HS-27A (cell line): ENCODE data around the gene PTGES3L.
"Not testable (repeated sequence)": the region's sequence is repeated elsewhere in the genome, so short reads cannot be mapped to it uniquely, and the experiment has no call there.

Experiments
- DNase-seq: peaks from one replicate; pipeline ENCODE4 v3.0.0-alpha.2; 2012; ENCODE audit warnings: low read depth, missing footprints

Gene PTGES3L

DNA sequence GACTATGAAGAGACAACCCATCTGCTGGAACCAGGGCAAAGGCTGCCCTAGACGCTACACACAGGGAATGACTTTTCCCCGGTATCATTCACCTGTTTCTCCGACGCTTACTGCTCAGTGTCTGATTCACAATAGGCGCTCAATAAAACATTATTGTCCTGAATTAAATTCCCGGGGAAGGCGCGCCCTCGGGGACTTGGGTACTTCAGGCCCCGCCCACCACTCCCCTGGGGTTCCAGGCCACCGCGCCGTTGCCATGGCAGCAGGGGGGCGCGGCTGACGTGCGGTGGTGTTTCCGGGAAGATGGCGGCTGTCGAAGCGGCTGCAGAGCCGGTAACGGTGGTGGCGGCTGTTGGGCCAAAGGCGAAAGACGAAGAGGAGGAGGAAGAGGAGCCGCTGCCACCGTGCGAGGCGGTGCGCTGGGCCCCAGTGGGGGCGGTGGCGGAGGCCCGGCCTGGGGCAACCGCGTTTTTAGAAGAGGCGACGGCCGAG, 440 bp upstream of the PTGES3L start, which contains the start of gene RUNDC1:
RUNDC1 (plus strand) TSS at position 292 of the 492 bp plus-strand sequence; CDS start at position 304, 12 bp downstream.
- DNase-seq: no peak

DNA sequence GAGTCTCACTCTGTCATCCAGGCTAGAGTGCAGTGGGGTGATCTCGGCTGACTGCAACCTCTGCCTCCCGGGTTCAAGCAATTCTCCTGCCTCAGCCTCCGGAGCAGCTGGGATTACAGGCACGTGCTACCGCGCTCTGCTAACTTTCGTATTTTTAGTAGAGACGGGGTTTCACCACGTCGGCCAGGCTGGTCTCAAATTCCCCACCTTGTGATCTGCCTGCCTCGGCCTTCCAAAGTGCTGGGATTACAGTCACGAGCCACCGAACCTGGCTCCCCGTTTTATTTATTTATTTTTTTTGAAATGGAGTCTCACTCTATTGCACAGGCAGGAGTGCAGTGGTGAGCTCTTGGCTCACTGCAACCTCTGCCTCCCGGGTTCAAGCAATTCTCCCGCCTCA, 4.2 kb downstream of the PTGES3L start:
- DNase-seq: not testable (repeated sequence)

DNA sequence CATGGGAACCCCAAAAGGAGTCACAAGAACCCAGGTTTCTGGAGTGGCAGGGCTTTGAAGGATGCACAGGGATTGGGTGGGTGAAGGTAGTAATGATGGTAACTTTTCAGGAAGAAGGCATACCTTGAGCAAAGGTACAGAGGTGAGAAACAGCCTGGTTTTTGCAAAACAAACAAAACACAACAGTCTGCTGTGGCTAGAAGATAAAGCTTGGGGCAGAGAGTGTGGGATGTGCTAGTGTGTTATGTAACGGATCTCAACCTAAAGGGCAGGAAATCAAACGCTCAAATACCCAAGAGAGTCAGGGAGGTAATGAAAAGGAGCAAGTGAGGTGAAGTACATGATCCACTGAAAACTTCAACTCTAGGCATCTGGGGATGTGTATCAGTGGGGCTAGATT, 4.6 kb downstream of the PTGES3L start:
- no peak for DNase-seq

DNA sequence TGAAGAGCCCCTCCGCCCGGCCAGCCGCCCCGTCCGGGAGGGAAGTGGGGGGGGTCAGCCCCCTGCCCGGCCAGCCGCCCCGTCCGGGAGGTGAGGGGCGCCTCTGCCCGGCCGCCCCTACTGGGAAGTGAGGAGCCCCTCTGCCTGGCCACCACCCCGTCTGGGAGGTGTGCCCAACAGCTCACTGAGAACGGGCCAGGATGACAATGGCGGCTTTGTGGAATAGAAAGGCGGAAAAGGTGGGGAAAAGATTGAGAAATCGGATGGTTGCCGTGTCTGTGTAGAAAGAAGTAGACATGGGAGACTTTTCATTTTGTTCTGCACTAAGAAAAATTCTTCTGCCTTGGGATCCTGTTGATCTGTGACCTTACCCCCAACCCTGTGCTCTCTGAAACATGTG, 6.6 kb downstream of the PTGES3L start:
- DNase-seq: not testable (repeated sequence)

DNA sequence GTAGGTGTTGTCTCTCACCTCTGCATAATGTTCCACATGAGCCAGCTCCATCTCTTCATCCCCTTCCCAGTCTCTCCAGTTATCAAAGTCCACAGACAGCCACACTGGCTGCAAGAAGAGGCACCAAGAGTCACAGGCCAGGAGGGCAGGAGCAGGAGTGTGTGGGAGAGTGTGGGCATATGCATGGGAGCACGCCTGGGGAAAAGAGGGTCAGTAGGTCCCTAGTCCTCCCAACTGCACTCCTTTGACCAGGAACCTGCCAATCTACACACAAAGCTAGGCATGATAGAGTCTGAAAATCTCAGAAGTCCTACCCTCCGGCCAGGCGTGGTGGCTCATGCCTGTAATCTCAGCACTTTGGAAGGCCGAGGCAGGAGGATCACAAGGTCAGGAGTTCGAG, 8.3 kb downstream of the PTGES3L start:
- DNase-seq: no peak

DNA sequence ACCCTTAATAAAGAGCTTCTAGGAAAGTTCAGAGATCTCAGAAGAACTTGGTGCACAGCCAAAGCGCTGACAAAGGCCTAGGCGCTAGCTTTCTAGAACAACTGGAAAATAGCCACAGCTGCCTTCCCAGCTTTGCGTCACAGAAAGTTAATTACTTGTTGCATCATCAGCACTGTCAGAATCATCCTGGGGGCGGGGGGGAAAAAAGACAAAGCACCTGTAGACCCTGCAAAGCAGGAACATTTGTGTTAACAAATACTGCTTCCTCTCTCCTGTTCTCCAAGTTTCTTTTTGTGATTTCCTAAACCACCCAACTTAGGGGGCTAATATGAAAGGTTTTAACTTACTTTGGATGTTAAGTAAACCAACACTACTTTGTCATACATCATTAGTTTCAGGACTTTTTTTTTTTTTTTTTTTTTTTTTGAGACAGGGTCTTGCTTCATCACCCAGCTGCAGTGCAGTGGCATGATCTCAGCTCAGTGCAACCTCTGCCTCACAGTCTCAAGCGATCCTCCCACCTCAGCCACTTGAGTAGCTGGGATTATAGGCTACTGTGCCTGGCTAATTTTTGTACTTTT, 10.8 kb downstream of the PTGES3L start:
- DNase-seq: no peak

DNA sequence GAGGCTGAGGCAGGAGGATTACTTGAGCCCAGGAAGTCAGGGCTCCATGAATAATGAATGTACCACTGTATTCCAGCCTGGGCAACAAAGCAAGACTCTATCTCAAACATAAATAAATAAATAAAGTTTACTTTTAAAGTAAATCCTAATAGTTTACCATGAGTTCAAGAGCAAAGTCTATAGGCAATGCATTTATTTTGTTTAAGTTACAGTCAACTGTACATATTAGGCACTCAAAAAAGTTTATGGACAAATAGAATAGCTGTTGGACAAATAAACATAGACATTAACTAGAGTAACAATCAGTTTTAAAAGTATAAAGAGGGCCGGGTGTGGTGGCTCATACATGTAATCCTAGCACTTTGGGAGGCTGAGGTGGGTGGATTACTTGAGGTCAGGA, 12.0 kb downstream of the PTGES3L start:
- DNase-seq: no peak

DNA sequence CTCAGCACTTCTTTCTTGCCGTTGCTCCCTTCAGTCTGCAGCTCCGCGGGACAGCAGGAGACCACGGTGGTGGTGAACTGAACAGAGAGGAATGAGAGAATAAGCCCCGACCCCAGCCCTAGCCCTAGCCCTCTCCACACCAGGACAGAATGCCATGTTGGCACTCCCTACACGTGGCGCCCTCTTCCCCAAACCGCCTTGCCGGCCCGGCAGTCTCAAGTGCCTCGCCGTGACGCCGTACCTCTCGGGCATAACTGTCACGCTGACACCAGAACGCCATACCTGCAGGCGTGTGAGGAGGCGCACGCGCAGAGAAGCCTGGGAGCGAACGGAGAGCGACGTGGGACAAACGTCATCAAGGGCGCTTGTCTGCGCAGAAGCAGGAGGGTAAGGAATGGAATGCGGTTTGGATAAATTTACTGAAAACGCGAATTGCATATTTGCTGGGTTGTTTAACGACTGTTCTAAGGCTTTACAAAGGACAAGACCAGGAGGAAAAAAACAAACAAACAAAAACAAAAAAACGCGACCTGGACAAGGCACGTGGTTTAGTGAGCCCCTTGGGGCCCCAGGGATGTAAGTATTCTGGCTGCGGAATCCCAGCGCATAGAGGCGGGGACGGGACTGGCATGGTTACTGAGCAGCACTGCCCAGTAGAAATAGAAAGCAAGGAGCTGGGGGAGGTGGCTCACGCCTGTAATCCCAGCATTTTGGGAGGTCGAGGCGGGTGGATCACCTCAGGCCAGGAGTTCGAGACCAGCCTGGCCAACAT, 15.5 kb downstream of the PTGES3L start, which contains the start of gene AARSD1:
AARSD1 (minus strand) TSS at position 294 of the 772 bp plus-strand sequence; CDS start at position 280, 14 bp downstream.
- DNase-seq: peak; percentile 53

DNA sequence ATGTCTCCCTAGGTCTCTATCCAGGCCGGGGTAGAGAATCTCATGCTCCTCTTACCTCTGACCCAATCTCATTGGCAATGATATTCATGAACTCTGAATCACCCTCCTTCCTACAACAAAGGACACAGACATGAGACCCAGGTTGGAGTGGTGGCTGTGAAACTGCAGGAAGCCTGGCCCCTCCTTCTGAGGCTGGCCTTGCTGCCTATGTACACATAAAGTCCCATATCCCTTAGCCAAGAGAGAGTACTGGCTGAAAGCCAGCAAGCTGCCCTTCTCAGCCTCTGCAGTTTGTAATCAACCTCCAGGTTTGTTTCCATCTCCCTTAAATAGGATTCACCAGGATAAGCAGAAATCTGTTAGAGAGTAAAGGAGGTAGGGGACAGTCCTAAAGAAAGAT, 26.2 kb downstream of the PTGES3L start:
- DNase-seq: no peak

DNA sequence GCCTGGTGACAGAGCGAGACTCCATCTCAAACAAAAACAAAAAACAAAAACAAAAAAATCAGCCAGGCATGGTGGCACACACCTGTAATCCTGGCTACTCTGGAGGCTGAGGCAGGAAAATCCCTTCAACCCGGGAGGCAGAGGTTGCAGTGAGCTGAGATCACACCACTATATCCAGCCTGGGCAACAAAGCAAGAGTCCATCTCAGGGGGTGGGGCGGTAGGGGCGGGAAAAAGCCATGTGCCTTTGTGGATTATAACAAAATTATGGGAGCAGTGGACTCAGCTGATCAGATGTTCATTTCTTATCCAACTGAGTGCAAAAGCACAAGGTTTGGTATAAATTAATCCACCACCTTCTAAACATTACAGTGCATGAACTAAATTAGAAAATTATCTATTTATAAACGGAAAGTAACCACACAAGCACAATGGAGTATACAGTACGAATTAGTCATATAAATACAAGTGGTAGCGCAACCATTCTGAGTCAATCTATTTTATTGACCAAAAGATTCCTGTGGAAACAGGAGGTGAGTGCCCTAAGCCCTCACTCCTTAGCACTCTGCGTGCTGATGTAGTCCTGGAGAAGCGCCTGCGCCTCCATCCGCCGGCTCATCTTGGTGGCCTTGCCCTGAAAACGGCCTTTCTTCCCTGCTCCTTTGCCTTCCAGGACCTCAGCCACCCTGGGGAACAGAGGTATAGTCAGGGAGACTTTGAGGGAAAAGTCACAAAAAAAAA, 29.7 kb downstream of the PTGES3L start:
- no peak for DNase-seq

DNA sequence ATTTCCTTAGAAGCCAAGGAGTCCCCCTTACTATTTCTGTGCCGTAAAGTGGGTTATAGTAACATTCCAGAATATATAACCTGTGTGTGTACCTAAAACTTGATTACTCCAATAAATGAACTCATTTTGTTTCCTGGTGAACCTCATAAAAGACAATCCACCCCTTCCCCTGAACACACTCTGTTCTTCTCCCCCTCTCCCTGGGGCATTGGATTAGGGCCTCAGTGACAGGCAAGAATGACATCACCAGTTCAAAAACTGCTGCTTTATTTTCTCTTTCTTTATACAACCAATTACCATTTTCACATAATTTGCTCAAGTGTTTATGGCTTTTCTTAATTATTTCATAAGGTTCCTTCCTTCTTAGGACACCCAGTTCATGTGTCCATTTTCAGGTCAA, 33.1 kb downstream of the PTGES3L start:
- no peak for DNase-seq

DNA sequence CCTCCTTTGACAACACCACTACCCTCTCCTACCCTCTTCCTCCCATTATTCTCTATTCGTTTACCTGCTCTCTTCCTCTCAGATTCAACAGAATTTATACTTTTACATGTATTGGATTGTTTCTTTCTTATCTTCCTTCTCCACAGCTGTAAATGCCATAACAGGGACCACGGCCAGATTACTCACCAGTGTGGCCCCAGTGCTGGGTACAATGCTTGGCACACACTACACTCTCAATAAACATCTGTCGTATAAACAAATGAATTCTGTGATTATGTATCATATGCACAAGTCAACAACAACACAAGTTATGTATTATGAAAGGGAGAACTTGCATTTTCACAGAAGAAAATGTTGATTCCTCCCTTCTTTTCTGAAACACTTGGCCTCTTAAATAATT, 35.7 kb downstream of the PTGES3L start:
- DNase-seq: no peak

DNA sequence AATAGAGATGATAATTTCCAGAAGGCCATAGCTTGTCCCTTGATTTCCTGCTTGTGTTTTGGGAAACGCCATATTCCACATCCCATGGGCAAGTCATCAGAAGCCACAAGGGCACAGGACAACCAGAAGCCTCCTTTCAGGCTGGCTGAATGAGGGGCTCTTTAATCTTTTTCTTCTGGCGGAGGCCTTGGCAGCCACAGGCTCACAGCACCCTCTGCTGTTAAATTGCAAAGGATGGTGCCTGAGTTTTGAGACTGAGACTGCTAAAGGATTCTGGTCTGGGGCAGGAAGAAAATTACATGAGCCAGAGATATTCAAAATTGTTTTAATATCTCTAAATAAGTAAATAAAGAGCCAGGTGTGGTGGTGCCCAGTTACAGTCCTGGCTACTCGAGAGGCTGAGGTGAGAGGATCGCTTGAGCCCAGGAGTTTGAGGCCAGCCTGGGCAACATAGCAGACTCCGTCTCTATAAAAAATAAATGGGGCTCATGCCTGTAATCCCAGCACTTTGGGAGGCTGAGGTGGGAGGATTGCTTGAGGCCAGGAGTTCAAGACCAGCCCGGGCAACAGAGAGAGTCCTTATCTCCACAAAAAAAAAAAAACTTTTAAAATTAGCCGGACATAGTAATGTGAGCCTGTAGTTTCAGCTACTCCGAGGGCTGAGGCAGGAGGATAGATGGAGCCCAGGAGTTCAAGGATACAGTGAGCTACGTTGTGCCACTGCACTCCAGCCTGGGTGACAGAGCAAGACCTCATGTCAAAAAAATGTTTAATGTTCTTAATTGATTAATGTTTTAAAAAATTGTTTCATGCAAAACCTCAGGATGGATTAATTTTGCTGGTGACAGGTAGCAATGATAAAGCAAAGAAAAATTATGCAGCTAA, 41.9 kb downstream of the PTGES3L start:
- no peak for DNase-seq

DNA sequence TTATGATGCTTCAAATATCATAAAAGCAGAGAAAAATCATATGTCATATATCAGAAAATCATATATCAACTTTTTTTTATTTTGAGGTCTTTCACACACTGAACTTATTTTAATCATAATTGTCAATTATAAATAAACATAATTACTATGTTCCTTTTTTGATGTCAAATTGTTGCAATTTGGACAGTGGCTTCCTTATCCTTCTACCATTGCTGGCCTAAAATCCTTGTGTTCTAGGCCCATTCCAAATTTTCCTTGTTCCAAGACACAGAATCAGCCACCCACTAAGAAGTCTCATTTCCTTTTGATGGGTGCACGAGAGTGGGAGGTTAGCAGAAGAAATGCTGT, 50.4 kb downstream of the PTGES3L start:
- DNase-seq: no peak

DNA sequence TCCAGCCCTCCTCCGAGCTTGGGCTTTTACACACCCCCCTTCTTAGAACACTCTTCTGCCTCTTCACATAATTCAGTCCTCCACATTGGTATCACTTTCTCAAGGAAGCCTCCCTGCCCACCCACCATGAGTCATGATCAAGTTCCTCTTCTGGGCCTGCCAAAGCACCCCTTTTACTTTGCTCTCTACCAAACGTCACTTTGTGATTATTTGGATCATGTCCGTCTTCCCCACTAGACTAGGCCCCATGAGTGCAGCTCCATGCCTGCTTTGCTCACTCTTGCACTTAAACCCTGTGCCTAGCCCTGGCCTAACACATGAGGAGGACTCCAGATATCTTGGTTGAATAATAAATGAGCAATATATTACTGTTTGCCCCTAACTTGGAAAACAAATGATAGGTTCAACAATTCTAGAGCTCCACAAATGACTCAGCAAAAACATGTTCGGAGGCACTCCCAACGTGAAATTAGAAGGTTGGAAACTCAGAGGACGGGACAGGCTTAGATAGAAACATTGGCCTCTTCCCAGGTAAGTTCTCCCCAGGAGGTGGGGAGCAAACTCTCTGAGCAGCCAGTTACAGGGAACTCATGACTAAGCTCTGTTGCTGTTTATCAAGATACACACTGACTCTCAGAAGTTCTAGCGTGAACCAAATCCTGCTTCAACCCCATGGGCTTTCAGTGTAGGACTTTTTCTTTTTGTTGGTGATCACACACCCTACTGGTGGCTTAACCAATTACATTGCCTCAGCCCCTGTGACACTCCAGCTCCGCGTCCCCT, 51.0 kb downstream of the PTGES3L start:
- no peak for DNase-seq

DNA sequence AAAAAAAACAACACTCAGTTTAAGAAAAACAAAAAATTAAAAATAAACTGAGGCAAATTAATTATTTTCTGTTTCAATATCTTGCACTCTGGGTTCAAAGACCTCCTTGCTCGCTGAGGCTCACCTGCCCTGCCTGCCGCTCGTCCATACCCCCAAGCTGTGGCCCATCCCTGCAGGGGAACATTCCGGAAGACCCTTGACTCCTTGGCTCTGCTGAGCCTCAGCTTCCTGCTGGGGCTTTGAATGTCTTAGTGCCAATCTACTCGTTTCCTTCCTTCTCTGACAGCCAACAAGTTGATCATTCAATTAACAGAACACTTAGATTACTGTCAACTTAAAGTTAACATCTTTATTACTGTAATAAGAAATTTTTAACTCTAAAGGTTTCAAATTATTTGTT, 55.0 kb downstream of the PTGES3L start:
- DNase-seq: no peak

DNA sequence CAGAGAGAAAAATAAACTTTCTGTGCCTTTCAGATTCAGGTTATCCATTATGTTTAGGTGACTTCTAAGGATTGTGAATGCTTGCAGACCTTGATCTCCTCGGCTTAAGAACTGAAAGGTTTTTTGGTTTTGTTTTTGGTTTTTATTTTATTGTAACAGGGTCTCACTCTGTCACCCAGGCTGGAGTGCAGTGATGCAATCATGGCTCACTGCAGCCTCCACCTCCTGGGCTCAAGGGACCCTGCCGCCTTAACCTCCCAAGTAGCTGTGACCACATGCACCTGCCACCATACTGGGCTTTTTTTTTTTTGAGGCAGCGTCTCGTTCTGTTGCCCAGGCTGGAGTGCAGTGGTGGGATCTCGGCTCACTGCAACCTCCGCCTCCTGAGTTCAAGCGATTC, 56.4 kb downstream of the PTGES3L start:
- not testable (repeated sequence) for DNase-seq

DNA sequence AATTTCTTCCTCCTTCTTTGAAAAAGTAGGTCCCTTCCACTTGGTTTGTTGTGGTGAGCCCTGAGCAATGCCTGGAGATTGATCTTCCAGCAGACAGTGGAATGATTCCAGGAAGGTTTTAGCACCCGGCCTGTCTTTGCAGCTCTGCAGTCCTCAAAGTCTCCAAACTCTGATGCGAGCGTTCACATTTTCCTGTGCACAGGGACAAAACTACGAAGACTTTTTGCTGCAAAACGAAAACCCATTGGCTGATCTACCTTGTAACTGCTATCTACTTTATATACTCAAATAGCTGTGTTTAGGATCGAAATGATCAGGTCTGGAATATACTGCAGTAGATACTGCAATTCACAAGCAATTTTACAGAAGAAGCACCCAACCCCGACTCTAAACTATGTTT, 57.6 kb downstream of the PTGES3L start:
- DNase-seq: no peak

DNA sequence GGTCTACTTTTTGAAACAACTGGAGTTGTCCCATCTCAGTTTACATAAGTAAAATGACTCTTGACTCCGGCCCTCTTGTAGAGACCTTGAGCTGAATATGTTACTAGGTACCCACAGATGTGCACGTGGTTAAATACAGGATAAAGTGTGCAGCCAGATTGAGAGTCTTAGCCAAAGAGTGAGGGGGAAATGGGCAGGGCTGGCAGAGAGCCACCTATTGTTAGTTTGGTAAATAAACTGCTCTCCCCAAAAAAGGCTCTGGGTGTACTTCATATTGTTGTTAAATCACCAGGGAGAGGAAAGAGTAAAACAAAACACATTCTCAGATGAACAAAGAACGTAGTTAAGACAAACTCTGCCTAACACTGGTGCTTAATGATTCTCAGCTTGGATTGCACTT, 59.0 kb downstream of the PTGES3L start:
- no peak for DNase-seq

DNA sequence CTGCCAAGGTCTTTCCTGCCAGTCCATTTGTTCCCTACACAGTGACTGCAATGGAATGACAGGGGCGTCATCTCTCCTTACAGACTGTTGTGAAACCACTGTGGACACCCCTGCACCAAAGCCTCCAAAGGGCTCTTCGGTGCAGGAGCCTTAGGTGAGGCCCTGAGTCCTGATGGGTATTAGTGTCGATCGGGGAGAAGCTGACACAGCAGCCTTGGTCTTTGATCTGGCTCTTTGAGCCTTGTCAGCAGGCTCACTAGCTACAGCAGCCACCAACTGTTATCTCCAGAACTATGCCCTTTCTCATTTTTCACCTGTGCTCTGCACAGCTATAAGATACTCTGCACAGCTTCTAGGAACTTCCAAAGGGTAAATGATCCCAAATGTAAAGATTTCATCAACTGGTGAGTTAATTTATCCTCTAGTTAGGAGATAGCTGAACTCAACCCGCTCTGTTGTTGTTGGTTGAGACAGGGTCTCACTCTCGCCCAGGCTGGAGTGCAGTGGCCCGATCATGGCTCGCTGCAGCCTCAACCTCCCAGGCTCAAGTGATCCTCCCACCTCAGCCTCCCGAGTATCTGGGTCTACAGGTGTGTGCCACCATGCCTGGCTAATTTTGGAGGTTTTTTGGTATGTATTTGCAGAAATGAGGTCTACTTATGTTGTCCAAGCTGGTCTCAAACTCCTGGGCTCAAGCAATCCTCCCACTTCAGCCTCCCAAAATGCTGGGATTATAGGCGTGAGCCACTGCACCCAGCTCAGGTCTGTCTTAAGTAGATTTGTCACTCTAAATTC, 59.6 kb downstream of the PTGES3L start:
- DNase-seq: no peak
